Calu3 (cell line): Measurements from ENCODE around the gene KMT2A. TPM values are rescaled to one million over a fixed set of nuclear protein-coding genes. Genes with fewer than 3 reads are reported as not detected.

Source experiments
- BruUV-seq: library from RNA; stranded (reverse); fragments of 400-500 nt; replicated peaks from 2 replicates; lab custom pipeline; 2021; lab: Mats Ljungman, UMichigan
- CTCF ChIA-PET: fragments of 300-600 bp; sonication (Branson Sonifier 250); formaldehyde crosslinking; loops from one replicate; lab custom pipeline; 2022; ENCODE audit warnings: antibody characterized with exemption; lab: Charles Lee
- DNase-seq: peaks from one replicate; pipeline ENCODE4 v3.0.0; 2022
- H3K27ac Mint-ChIP-seq: one replicate; pipeline ENCODE4 v1.8.0; 2022; ENCODE audit warnings: mixed read lengths; ENCODE audit not compliant: unreplicated experiment
- H3K27me3 Mint-ChIP-seq: one replicate; pipeline ENCODE4 v1.8.0; 2022; ENCODE audit warnings: mixed read lengths; ENCODE audit not compliant: unreplicated experiment
- H3K36me3 Mint-ChIP-seq: one replicate; pipeline ENCODE4 v1.8.0; 2022; ENCODE audit warnings: mild to moderate bottlenecking, moderate library complexity, mixed read lengths; ENCODE audit not compliant: insufficient read depth, unreplicated experiment
- H3K4me1 Mint-ChIP-seq: one replicate; pipeline ENCODE4 v1.8.0; 2022; ENCODE audit warnings: mild to moderate bottlenecking, low read depth, mixed read lengths; ENCODE audit not compliant: unreplicated experiment
- H3K4me3 Mint-ChIP-seq: one replicate; pipeline ENCODE4 v1.8.0; 2022; ENCODE audit warnings: mild to moderate bottlenecking, low read depth, moderate library complexity, mixed read lengths; ENCODE audit not compliant: unreplicated experiment
- H3K9me3 Mint-ChIP-seq: one replicate; pipeline ENCODE4 v1.8.0; 2022; ENCODE audit warnings: low read depth, mixed read lengths; ENCODE audit not compliant: unreplicated experiment
- CTCF ChIP-seq: fragments of 200-600 bp; IDR thresholded peaks from one replicate; pipeline ENCODE4 v1.8.0; 2022; ENCODE audit warnings: antibody characterized with exemption; ENCODE audit not compliant: unreplicated experiment
- intact Hi-C: fragments of 100-400 bp; cut with micrococcal nuclease; formaldehyde crosslinking; loops from one replicate; pipeline ENCODE4 v1.10.0; 2022; ENCODE audit not compliant: unreplicated experiment
- total RNA-seq: library from RNA; stranded (reverse); gene quantifications from 2 replicates; pipeline ENCODE4 v1.2.3, GENCODE V29; 2022

KMT2A gene
- total RNA-seq, 1 experiment from 2014 or later: 58.1 TPM

GRCh38 chr11:118430956-118431355 is 5.3 kb upstream of the KMT2A start:
- H3K27me3 Mint-ChIP-seq: no peaks in the 10 kb centered on the region
- H3K4me1 Mint-ChIP-seq: peaks cover 18% of the 10 kb centered on the region
- intact Hi-C loops: no loop called here
- BruUV-seq: no TSS peak
- no peak for TF ChIP-seq CTCF
- no peak overlapping the region for H3K4me3 Mint-ChIP-seq
- no peak for DNase-seq
- no peaks in the 10 kb centered on the region for H3K9me3 Mint-ChIP-seq
- no peak overlapping the region for H3K27ac Mint-ChIP-seq
- H3K36me3 Mint-ChIP-seq: peaks cover 20% of the 10 kb centered on the region
- CTCF ChIA-PET: no interaction called here

GRCh38 chr11:118434123-118434552 is 2.2 kb upstream of the KMT2A start:
- Mint-ChIP-seq H3K4me3 (peak overlapping the region; percentile 88), H3K4me1 (peaks cover 9% of the 10 kb centered on the region), H3K9me3 (no peaks in the 10 kb centered on the region), H3K27me3 (no peaks in the 10 kb centered on the region), H3K27ac (peak overlapping the region; percentile 67), H3K36me3 (peaks cover 50% of the 10 kb centered on the region)
- no peak for TF ChIP-seq CTCF
- CTCF ChIA-PET: interaction anchor here (0.7 kb wide), 1 partner anchor 159 kb away, joined by 3 read pairs; no protein-coding TSS in a partner anchor
- intact Hi-C loops: no loop called here
- no TSS peak for BruUV-seq
- no peak for DNase-seq

GRCh38 chr11:118434553-118435289 is 1.6 kb upstream of the KMT2A start:
- peaks cover 50% of the 10 kb centered on the region for H3K36me3 Mint-ChIP-seq
- peak; percentile 22 for DNase-seq
- peak overlapping the region; percentile 67 for H3K27ac Mint-ChIP-seq
- no peaks in the 10 kb centered on the region for H3K27me3 Mint-ChIP-seq
- H3K4me3 Mint-ChIP-seq: peak overlapping the region; percentile 88
- intact Hi-C loops: loop anchor here (5.0 kb wide), 1 partner anchor 32 kb away; the partner anchor contains the start of gene ATP5MG
- H3K4me1 Mint-ChIP-seq: peaks cover 9% of the 10 kb centered on the region
- no TSS peak for BruUV-seq
- CTCF ChIA-PET: interaction anchor here (0.7 kb wide), 1 partner anchor 159 kb away, joined by 3 read pairs; no protein-coding TSS in a partner anchor
- TF ChIP-seq CTCF: no peak
- no peaks in the 10 kb centered on the region for H3K9me3 Mint-ChIP-seq

GRCh38 chr11:118435290-118435892 is 901 bp upstream of the KMT2A start:
- CTCF ChIA-PET: no interaction called here
- Mint-ChIP-seq H3K4me3 (peak overlapping the region; percentile 88), H3K36me3 (peaks cover 50% of the 10 kb centered on the region), H3K4me1 (peaks cover 9% of the 10 kb centered on the region), H3K27ac (peak overlapping the region; percentile 67), H3K9me3 (no peaks in the 10 kb centered on the region), H3K27me3 (no peaks in the 10 kb centered on the region)
- intact Hi-C loops: loop anchor here (5.0 kb wide), 1 partner anchor 33 kb away; the partner anchor contains the start of gene ATP5MG
- TF ChIP-seq CTCF: no peak
- DNase-seq: peak; percentile 31
- BruUV-seq: no TSS peak
